ENCODE measurements around the gene TMA7B. TPM values are rescaled to one million over a fixed set of nuclear protein-coding genes. Genes with fewer than 3 reads are reported as not detected.

Gene TMA7B
- total RNA-seq, 4 donors from 2014 or later, result not detected

DNA sequence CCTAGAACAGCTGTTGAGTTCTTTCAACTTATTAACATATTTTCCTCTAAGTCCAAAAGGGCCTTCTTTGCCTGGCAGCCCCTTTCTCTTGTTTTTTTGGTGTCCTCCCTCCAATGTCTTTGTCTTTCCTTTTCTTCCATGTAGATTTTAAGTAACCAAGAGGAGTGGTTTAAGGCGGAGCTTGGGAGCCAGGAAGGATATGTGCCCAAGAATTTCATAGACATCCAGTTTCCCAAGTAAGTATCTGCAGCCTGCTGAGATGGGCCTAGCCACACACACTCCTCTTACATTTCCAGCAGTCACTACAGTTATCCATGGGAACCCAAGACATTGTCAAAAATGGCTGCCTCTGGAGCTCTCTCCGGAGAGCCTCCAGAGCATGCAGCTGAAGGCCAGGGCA, 4.5 kb upstream of the TMA7B start:
- H3K9me3 ChIP-seq, result no peaks in the 10 kb centered on the region
- peaks cover 0 to 12% (median 0%) of the 10 kb centered on the region in 3 donors for H3K4me1 ChIP-seq
- H3K27me3 ChIP-seq, result peaks cover 11% of the 10 kb centered on the region
- no peak for TF ChIP-seq EP300 (IDR thresholded peaks at IDR 0.05)
- no peak for TF ChIP-seq POLR2AphosphoS5 (IDR thresholded peaks at IDR 0.05)
- TF ChIP-seq POLR2A (IDR thresholded peaks at IDR 0.05), result no peak
- TF ChIP-seq, protein P1, sequence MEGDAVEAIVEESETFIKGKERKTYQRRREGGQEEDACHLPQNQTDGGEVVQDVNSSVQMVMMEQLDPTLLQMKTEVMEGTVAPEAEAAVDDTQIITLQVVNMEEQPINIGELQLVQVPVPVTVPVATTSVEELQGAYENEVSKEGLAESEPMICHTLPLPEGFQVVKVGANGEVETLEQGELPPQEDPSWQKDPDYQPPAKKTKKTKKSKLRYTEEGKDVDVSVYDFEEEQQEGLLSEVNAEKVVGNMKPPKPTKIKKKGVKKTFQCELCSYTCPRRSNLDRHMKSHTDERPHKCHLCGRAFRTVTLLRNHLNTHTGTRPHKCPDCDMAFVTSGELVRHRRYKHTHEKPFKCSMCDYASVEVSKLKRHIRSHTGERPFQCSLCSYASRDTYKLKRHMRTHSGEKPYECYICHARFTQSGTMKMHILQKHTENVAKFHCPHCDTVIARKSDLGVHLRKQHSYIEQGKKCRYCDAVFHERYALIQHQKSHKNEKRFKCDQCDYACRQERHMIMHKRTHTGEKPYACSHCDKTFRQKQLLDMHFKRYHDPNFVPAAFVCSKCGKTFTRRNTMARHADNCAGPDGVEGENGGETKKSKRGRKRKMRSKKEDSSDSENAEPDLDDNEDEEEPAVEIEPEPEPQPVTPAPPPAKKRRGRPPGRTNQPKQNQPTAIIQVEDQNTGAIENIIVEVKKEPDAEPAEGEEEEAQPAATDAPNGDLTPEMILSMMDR (IDR thresholded peaks at IDR 0.05), result no peak
- H3K36me3 ChIP-seq, result no peaks in the 10 kb centered on the region
- WGBS, 2 donors (ENCODE audit: low coverage in 1 of 2), result 100% methylated on average over 2 of the region's 2 CpGs; no CpG with 5 or more reads in 1 of the 2 donors
- no peak for ATAC-seq
- H3K4me3 ChIP-seq, result no peak overlapping the region
- no peak overlapping the region for H3K27ac ChIP-seq

DNA sequence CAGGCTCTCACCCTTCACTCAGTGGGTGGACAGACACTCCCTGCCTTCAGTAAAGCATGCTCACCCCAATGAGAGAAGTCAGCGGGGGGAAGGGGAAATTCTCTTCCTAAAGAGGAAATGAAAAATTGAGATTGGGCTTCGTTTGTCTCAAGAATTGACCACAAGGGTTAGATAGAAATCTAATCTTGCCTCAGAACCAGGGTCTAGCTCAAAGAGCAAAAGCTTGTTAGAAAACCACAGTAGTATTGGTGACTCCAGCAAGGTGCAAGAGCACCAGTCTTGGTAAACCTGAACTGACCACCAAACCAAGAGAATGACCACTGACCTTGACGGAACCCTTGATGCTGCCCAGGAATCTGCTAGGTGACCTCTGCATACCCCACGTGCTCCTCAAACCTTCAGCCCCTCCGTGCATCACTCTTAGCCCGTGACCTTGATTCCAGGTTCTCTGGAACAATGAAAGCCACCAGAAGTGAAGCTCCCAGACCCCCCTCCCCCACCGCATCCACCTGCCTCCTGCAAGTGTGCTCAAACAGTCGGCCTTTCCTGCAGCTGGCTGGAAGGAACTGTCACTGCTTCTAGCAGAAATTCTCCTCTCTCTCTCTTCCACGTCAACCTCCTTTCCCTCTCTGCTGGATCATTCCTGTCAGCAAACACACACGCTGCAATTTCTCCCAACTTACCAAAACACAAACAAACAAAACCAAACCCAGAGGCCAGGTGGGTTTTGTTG, 3.1 kb upstream of the TMA7B start:
- TF ChIP-seq, protein P1 (IDR thresholded peaks at IDR 0.05), result no peak
- no peak for TF ChIP-seq POLR2AphosphoS5 (IDR thresholded peaks at IDR 0.05)
- TF ChIP-seq EP300 (IDR thresholded peaks at IDR 0.05), result no peak
- no peak for TF ChIP-seq POLR2A (IDR thresholded peaks at IDR 0.05)
- WGBS, 2 donors (ENCODE audit: low coverage in 1 of 2), result 29 to 55% methylated on average over 3 to 4 of the region's 10 CpGs
- Histone ChIP-seq H3K4me3 (no peak overlapping the region), H3K27ac (no peak overlapping the region), H3K4me1 (peaks cover 0 to 12% (median 0%) of the 10 kb centered on the region in 3 donors), H3K36me3 (no peaks in the 10 kb centered on the region), H3K27me3 (peaks cover 14% of the 10 kb centered on the region), H3K9me3 (no peaks in the 10 kb centered on the region)
- no peak for ATAC-seq

DNA sequence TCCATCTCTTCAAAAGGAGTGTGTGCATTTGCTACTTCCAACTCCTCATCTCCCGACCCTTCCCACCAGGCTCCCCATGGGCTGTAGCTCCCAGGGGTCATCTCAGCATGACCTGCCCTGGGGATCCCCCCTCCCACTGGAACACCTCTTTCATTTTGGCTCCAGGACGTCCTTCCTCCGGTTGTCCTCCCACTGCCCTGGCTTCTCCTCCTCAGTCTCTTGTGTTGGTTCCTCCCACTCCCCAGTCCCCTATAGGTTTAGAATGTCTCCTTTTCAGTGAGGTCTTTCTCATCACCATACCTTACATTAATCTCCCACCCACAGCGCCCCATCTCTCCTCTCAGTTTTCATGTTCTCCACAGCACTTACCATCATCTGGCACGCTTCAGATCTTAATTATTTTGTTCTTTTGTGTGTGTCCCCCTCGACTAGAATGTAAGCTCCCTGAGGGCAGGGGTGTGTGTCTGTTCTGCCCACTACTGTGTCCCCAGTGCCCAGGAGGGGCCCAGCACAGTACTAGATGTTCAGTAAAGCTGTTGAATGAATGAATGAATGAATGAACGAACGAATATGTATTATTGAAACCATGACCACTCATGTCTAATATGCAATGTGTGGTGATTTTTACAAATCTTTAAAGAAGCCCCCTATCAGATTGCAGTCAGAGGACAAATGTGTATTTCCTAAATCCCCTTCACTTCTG, 2.0 kb upstream of the TMA7B start:
- Histone ChIP-seq H3K36me3 (no peaks in the 10 kb centered on the region), H3K27me3 (peaks cover 15% of the 10 kb centered on the region), H3K27ac (no peak overlapping the region), H3K4me3 (no peak overlapping the region), H3K4me1 (peaks cover 0 to 12% (median 0%) of the 10 kb centered on the region in 3 donors), H3K9me3 (no peaks in the 10 kb centered on the region)
- WGBS, 2 donors (ENCODE audit: low coverage in 1 of 2), result 74 to 90% methylated on average over 6 to 8 of the region's 8 CpGs
- TF ChIP-seq POLR2A (IDR thresholded peaks at IDR 0.05) (no peak), POLR2AphosphoS5 (IDR thresholded peaks at IDR 0.05) (no peak)
- no peak for ATAC-seq

DNA sequence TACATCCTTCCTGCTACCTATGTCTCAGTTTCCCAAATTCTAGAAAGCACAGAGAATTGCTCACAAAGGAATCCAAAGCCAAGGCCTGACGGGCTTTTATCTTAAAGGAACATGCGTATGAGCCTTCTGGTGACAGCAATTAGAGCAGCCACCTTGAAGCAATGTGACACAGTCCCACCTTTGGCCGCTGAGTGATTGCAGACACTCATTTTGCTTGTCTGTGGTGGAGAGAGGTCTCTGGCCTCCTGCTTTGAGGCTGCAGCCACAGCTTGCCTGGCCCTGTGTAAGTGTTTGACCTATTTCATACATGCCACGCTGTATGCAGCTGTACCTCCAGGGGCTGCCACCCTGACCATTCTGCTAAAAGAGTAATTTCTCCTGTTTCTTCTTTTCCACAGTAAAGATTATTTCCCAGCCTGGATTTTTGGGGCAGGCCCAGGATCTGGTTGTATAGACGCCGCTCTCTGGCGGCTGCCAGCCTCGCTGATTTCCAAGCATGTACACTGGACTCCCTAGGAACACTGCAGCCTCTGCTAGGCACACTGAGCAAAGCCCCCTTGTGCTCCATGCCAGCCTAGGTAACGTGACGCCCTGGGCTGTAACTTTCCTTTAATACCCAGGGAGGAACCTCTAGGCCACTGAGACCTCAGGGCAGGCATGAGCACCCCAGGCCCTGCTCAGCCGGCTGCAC, 1.1 kb upstream of the TMA7B start:
- no peaks in the 10 kb centered on the region for H3K36me3 ChIP-seq
- H3K27ac ChIP-seq, result no peak overlapping the region
- WGBS, 2 donors (ENCODE audit: low coverage in 1 of 2), result 73 to 91% methylated on average over 4 to 6 of the region's 11 CpGs
- H3K27me3 ChIP-seq, result peaks cover 15% of the 10 kb centered on the region
- H3K4me1 ChIP-seq, result peaks cover 0 to 6% (median 0%) of the 10 kb centered on the region in 3 donors
- ATAC-seq, result no peak
- TF ChIP-seq POLR2A (IDR thresholded peaks at IDR 0.05), result no peak
- no peak for TF ChIP-seq EP300 (IDR thresholded peaks at IDR 0.05)
- no peak for TF ChIP-seq POLR2AphosphoS5 (IDR thresholded peaks at IDR 0.05)
- TF ChIP-seq, protein P1 (IDR thresholded peaks at IDR 0.05), result no peak
- H3K4me3 ChIP-seq, result no peak overlapping the region
- H3K9me3 ChIP-seq, result no peaks in the 10 kb centered on the region

Data from gastroesophageal sphincter (tissue), 4 donors.